SK-N-MC (cell line): ENCODE results near the gene NAALAD2.

ENCODE experiments used
- EZH2 ChIP-seq: fragments of 200-600 bp; sonication (generic); IDR thresholded peaks from one replicate; pipeline ENCODE4 v1.6.1; 2017; ENCODE audit warnings: antibody characterized with exemption
- POLR2AphosphoS5 ChIP-seq: IDR thresholded peaks from 2 replicates; pipeline ENCODE4 v1.6.1; 2012; ENCODE audit warnings: mild to moderate bottlenecking, low read depth, low read length, borderline replicate concordance

DNA sequence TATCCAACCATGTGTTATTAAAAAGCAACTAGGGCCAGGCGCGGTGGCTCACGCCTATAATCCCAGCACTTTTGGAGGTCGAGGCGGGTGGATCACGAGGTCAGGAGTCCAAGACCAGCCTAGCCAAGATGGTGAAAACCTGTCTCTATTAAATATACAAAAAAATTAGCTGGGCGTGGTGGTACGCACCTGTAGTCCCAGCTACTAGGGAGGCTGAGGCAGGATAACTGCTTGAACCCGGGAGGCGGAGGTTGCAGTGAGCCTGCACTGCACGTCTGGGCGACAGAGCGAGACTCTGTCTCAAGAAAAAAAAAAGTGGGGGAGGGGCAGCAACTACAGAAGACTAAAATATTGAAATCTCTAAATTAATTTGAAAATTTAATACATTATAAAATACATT lies 69.9 kb downstream of the NAALAD2 start:
- no peak for TF ChIP-seq POLR2AphosphoS5
- no peak for TF ChIP-seq EZH2
